AG10803 (cell line): ENCODE results near the gene LIMA1.
A peak's percentile ranks its signal among the peaks of the same experiment; 100 is the strongest.

ENCODE experiments used
- DNase-seq: peaks from one replicate; pipeline ENCODE4 v3.0.0; 2010; ENCODE audit warnings: low read depth
- H3K4me3 ChIP-seq: 2 replicates; pipeline ENCODE4 v1.5.1; 2011; ENCODE audit warnings: mild to moderate bottlenecking, low read length, control low read depth
- TF ChIP-seq, protein P1 (sequence below): conservative IDR thresholded peaks from 2 replicates; pipeline ENCODE4 v1.5.1; 2011; ENCODE audit warnings: mild to moderate bottlenecking, low read length, control low read depth, inconsistent platforms

The LIMA1 gene

DNA sequence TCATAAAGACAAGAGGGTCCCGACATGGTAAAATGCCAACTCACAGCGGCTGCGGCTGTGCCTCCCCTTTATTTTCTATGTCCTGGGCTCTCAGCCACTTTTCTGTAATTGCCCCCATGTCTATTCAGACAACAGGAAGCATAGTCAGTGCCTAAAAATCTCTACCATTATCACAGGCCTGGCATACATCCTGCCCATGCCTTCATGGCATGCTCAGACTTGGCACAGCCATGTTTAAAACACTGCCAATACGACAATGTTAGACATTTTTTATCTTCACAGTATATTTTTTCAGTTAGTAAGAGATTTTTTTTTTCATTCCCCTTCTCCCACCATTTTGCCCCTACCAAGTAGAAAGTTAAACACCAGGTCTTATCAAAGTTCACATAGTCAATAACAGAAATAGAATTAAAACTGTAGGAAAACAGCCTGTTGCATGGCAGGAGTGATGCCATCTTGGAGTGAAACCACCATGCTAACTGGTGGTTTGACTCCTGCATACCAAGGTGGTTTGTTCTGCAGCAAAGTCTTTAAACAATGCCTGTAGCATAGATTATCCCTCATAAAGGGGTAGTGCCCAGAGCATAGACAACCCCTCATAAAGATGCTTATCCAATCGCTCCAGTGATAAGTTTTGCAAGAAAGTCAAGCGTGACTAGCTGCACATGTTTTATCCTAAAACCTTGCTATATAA lies 97.2 kb downstream of the LIMA1 start:
- DNase-seq = peak; percentile 83
- no peak overlapping the region for H3K4me3 ChIP-seq
- TF ChIP-seq, protein P1, sequence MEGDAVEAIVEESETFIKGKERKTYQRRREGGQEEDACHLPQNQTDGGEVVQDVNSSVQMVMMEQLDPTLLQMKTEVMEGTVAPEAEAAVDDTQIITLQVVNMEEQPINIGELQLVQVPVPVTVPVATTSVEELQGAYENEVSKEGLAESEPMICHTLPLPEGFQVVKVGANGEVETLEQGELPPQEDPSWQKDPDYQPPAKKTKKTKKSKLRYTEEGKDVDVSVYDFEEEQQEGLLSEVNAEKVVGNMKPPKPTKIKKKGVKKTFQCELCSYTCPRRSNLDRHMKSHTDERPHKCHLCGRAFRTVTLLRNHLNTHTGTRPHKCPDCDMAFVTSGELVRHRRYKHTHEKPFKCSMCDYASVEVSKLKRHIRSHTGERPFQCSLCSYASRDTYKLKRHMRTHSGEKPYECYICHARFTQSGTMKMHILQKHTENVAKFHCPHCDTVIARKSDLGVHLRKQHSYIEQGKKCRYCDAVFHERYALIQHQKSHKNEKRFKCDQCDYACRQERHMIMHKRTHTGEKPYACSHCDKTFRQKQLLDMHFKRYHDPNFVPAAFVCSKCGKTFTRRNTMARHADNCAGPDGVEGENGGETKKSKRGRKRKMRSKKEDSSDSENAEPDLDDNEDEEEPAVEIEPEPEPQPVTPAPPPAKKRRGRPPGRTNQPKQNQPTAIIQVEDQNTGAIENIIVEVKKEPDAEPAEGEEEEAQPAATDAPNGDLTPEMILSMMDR = no peak

DNA sequence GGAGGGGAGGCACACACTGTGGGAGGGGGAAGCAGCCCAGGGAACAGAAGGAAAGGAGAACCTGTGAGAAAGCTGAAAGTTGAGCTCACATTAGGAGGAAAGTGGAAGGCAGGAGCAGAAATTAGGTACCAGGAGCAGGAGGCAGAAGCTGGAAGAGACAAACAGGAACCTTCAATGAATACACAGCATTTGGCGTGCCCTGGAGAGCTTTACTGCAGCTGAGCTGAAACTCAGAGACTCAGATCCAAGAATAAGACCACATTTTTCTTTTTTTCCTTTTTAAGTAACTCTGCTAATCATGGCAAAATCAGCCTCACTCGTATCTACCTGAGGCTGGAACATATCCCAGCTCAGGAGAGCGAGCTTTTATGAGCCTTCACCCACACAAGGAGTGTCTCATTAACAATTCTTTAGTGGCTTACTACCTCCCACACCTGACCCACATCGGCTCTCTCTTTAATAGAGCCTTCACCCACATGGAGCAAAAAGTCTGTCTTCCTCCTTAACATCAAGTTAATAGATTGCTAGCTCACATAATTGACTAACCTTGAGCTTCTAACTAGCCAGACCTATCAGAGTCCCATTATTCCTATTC lies 97.9 kb downstream of the LIMA1 start:
- no peak overlapping the region for H3K4me3 ChIP-seq
- DNase-seq = no peak
- TF ChIP-seq, protein P1 = no peak

DNA sequence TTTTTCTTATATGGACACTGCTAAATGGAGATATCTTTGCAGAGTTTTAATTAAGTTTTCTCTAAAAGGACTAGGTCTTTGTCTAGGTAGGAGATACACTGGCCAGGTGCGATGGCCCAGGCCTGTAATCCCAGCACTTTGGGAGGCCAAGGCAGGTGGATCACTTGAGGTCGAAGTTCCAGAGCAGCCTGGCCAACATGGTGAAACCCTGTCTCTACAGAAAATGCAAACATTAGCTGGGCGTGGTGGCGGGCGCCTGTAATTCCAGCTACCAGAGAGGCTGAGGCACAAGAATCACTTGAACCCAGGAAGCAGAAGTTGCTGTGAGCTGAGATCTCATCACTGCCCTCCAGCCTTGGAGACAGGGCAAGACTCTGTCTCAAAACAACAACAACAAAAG lies 99.1 kb downstream of the LIMA1 start:
- TF ChIP-seq, protein P1 = no peak
- DNase-seq = no peak
- no peak overlapping the region for H3K4me3 ChIP-seq

DNA sequence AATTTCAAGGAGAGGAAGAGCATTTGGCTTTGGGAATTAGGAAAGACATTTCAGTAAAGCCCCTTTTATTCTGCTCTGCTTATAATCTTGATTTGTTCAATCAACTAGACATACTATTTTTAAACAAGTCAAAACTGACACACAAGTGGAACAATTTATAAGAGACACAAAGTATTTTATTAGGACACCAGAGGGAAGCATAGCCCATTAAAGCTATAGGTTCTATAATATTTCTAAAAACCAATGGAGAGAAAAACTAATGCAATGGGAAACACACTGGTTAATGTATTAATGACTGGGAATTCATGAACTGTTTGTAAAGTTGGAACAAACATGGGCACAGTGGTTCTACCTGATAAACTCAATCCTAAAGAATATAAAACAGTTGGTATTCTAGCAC lies 100.9 kb downstream of the LIMA1 start:
- DNase-seq = no peak
- no peak overlapping the region for H3K4me3 ChIP-seq
- TF ChIP-seq, protein P1 = no peak

DNA sequence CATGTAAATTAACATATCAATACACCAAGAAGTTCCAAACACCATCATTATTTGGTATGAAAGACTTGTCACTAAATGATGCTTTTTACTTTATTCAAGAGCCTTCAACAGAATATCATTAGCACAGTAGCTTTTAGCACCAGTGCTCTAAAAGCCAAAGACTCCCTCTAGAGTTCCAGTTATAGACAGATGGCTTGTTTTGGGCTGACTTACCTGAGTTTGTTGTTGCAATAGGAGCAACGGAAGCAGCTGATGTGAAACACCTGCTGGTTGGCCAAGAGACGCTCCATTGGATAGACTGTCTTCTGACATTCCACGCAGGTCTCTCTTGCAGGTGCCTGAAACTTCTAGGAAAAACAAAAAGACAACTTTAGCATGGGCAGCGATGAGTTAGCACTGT lies 101.6 kb downstream of the LIMA1 start:
- no peak for DNase-seq
- TF ChIP-seq, protein P1 = no peak
- H3K4me3 ChIP-seq = no peak overlapping the region

DNA sequence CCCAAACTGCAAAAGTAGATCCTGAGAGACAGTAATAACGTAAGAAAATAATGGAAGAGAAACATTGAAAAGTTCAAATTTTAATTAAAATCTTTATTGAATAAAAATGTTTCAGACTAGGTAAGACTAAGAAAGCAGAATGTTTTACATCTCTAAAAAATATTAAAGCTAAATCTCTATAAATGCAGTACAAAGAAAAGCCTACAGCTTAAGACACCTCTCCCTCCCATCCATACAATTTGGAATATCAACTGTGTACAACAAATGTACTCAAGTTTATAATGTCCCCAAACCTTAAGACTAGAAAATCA lies 107.6 kb downstream of the LIMA1 start:
- TF ChIP-seq, protein P1 = no peak
- no peak for DNase-seq
- no peak overlapping the region for H3K4me3 ChIP-seq

DNA sequence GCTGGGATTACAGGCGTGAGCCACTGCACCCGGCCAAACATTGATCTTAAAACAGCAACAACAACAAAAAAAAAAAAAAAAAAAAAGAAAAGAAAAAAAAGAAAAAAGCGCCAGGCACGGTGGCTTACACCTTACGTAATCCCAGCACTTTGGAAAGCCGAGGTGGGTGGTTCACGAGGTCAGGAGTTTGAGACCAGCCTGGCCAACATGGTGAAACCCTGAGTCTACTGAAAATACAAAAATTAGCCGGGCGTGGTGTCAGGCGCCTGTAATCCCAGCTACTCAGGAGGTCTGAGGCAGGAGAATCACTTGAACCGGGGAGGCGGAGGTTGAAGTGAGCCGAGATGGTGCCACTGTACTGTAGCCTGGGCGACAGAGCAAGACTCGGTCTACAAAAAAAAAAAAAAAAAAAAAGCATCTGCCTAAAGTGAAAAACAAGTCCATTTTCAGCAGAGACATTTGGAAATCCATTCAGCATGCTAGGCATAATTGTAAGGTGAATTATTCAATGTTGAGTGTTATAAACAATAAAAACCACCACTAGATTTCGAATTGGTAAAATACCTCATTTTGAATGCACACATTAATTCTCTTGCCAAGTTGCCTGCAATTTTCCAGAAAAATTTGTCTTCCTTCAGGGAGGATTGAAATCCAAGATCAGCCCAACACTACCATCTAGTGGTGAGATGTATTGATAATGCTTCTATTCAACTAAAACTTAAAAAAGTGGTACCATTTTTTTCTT lies 108.2 kb downstream of the LIMA1 start:
- TF ChIP-seq, protein P1 = peak; percentile 74
- DNase-seq = peak; percentile 85
- no peak overlapping the region for H3K4me3 ChIP-seq
